Measurements from ENCODE around the gene KCNJ14.

Gene KCNJ14

GRCh38 chr19:48510421-48511268, 55.3 kb downstream of the KCNJ14 start:
- DNase-seq: no peak

- no peak for DNase-seq
These were observed 56.0 kb downstream of the KCNJ14 start for GRCh38 chr19:48511321-48511731.

GRCh38 chr19:48511800-48512503, 56.6 kb downstream of the KCNJ14 start, which contains the start of gene LMTK3:
TSS of gene LMTK3 (minus strand) at chr19:48511835. CDS start at chr19:48511576, 259 bp downstream.
- no peak for DNase-seq

- DNase-seq: no peak
These were observed 57.3 kb downstream of the KCNJ14 start for GRCh38 chr19:48512504-48513288.

- no peak for DNase-seq
These were observed 58.1 kb downstream of the KCNJ14 start for GRCh38 chr19:48513289-48514122.

GRCh38 chr19:48514123-48514458, 58.7 kb downstream of the KCNJ14 start:
- no peak for DNase-seq

GRCh38 chr19:48516536-48516935, 61.2 kb downstream of the KCNJ14 start:
- DNase-seq: no peak

Measured in amniotic stem cell (primary cell).